K562 (cell line): ENCODE results near the gene SPAG9. TPM values are rescaled to one million over a fixed set of nuclear protein-coding genes. Genes with fewer than 3 reads are reported as not detected.

Source experiments
- ATAC-seq: fragments of 200-7000 bp; cut with Tn5 transposase; 3 replicates; pipeline ENCODE4 v1.9.1; 2020; ENCODE audit warnings: moderate library complexity
- BruUV-seq: library from RNA; stranded (reverse); fragments of 400-500 nt; replicated peaks from 2 replicates; lab custom pipeline; 2021; lab: Mats Ljungman, UMichigan
- CTCF ChIA-PET: fragments of 300-600 bp; formaldehyde crosslinking; extraction: SDS; loops from one replicate; lab custom pipeline; 2021; ENCODE audit warnings: low intra/inter-chr PET ratio; lab: Yijun Ruan, JAX
- POLR2A ChIA-PET: fragments of 300-600, 350-650 bp; sonication (Branson Sonifier 250); formaldehyde crosslinking; extraction: SDS; loops from one replicate; lab custom pipeline; 2021; ENCODE audit warnings: antibody characterized with exemption, inconsistent platforms; lab: Yijun Ruan, JAX
- DNase-seq, 4 experiments: peaks; one replicate each; pipeline versions ENCODE4 v3.0.0 to v3.0.0-alpha.2; 2011 to 2018; ENCODE audit warnings: low spot score in 3 of 4, mixed read lengths in 3 of 4; ENCODE audit errors: extremely low read depth in 1 of 4
- FAIRE-seq: peaks from 2 replicates; lab custom pipeline; 2011; peaks lifted over from hg19 to GRCh38; lab: Jason Lieb, UNC
- H2AFZ ChIP-seq: 2 replicates; pipeline ENCODE4 v1.6.0; 2011; ENCODE audit warnings: low read depth, low read length, control low read depth, inconsistent platforms
- H3K27ac ChIP-seq: fragments of 200-600 bp; 3 replicates; pipeline ENCODE4 v1.8.0; 2011; ENCODE audit warnings: low read depth, mild to moderate bottlenecking, control low read depth, inconsistent platforms, low read length, moderate library complexity, mixed read lengths; ENCODE audit errors: extremely low read depth
- H3K27me3 ChIP-seq, 2 experiments: fragments of 300-600 bp in 1 of 2; 2 replicates in 1 of 2; 3 replicates in 1 of 2; pipeline versions ENCODE4 v1.6.0 to v1.8.0; 2011; ENCODE audit warnings: inconsistent platforms in 2 of 2, low read length in 2 of 2, mild to moderate bottlenecking in 1 of 2, mixed read lengths in 1 of 2, moderate library complexity in 1 of 2; ENCODE audit not compliant: control insufficient read depth in 2 of 2, insufficient read depth in 2 of 2
- H3K36me3 ChIP-seq: fragments of 300-600 bp; 3 replicates; pipeline ENCODE4 v1.8.0; 2011; ENCODE audit warnings: mild to moderate bottlenecking, low read length, inconsistent platforms; ENCODE audit not compliant: control insufficient read depth, insufficient read depth
- H3K4me1 ChIP-seq, 2 experiments: fragments of 200-600 bp in 1 of 2; replicated peaks in 1 of 2; 2 replicates in 1 of 2; 3 replicates in 1 of 2; pipeline versions ENCODE4 v1.5.1 to v1.8.0; 2011; ENCODE audit warnings: inconsistent platforms in 2 of 2, low read length in 2 of 2, mild to moderate bottlenecking in 1 of 2, mixed read lengths in 1 of 2, moderate library complexity in 1 of 2; ENCODE audit not compliant: control insufficient read depth in 2 of 2, insufficient read depth in 2 of 2
- H3K4me2 ChIP-seq: 2 replicates; pipeline ENCODE4 v1.6.1; 2011; ENCODE audit warnings: low read length, control low read depth, inconsistent platforms, mixed read lengths; ENCODE audit not compliant: insufficient read depth
- H3K4me3 ChIP-seq: fragments of 200-600 bp; sonication (generic), shearing (Covaris generic); 2 replicates; pipeline ENCODE4 v1.5.1; 2016; ENCODE audit warnings: control low read depth, inconsistent platforms
- H3K79me2 ChIP-seq: fragments of 200-600 bp; 3 replicates; pipeline ENCODE4 v1.8.0; 2011; ENCODE audit warnings: low read length, inconsistent platforms; ENCODE audit not compliant: control insufficient read depth, insufficient read depth
- H3K9ac ChIP-seq, 2 experiments: 2 replicates each; pipeline versions ENCODE4 v1.6.0 to v1.6.1; 2011; ENCODE audit warnings: low read depth in 2 of 2, low read length in 2 of 2, control low read depth in 1 of 2, inconsistent platforms in 1 of 2, mild to moderate bottlenecking in 1 of 2, mixed read lengths in 1 of 2; ENCODE audit not compliant: insufficient read depth in 1 of 2
- H3K9me1 ChIP-seq: one replicate; pipeline ENCODE4 v1.6.0; 2011; ENCODE audit warnings: inconsistent platforms, mild to moderate bottlenecking, low read length, moderate library complexity; ENCODE audit not compliant: control insufficient read depth, insufficient read depth
- H3K9me3 ChIP-seq: replicated peaks from 2 replicates; pipeline ENCODE4 v1.5.1; 2011; ENCODE audit warnings: low read depth, low read length, inconsistent platforms; ENCODE audit not compliant: control insufficient read depth, insufficient read depth
- H4K20me1 ChIP-seq: replicated peaks from 2 replicates; pipeline ENCODE4 v1.6.1; 2011; ENCODE audit warnings: low read length, inconsistent platforms, mixed read lengths; ENCODE audit not compliant: control insufficient read depth, insufficient read depth
- ZNF175 ChIP-seq: fragments of 200-800 bp; sonication (Bioruptor generic); IDR thresholded peaks from 2 replicates; pipeline ENCODE4 v1.6.1; 2016; ENCODE audit warnings: low read depth, mild to moderate bottlenecking, missing genetic modification characterization, missing compliant biosample characterization
- WGBS: fragments of 100-300 bp; shearing (Covaris generic); methylation state at CpG from one replicate; pipeline ENCODE4 v1.1.6; 2016; ENCODE audit warnings: low coverage, mixed read lengths; ENCODE audit not compliant: insufficient coverage; ENCODE audit errors: missing lambda C conversion rate; 5-methylcytosine and 5-hydroxymethylcytosine counted together
- in situ Hi-C: fragments of 300-500 bp; cut with MboI; formaldehyde crosslinking; loops from 4 replicates; pipeline ENCODE4 v1.15.0; 2018; ENCODE audit warnings: inconsistent platforms, mixed read lengths
- intact Hi-C: fragments of 100-400 bp; cut with micrococcal nuclease; formaldehyde crosslinking; loops from 2 replicates; pipeline ENCODE4 v1.14.2; 2022
- polyA plus RNA-seq, 8 experiments: library from polyadenylated mRNA; depleted of rRNA in 4 of 8; stranded (reverse) in 5 of 8; unstranded in 3 of 8; fragments of >200 nt; fragmentation: Nextera tagmentation in 2 of 8; fragmentation: Illumina TruSeq in 1 of 8; extraction: Ambion mirVana in 2 of 8; extraction: Trizol in 1 of 8; gene quantifications; 2 replicates each; pipeline versions ENCODE4 v1.2.1 to v1.2.3, GENCODE V29; 2011 to 2014; ENCODE audit warnings: inconsistent platforms in 1 of 8, missing spikeins in 1 of 8
- total RNA-seq, 7 experiments: library from RNA; depleted of rRNA in 6 of 7; stranded (reverse); fragments of >200 nt in 6 of 7; fragmentation: Illumina TruSeq in 2 of 7; extraction: Trizol in 2 of 7; gene quantifications; 2 replicates each; pipeline versions ENCODE4 v1.2.1 to v1.2.3, GENCODE V29; 2011 to 2021; ENCODE audit warnings: low replicate concordance in 1 of 7
- TF ChIP-seq, protein P1 (sequence below): sonication (generic); formaldehyde crosslinking; IDR thresholded peaks from 2 replicates; pipeline ENCODE4 v1.8.1; 2023; ENCODE audit warnings: mild to moderate bottlenecking, missing genetic modification reagents

SPAG9 gene
- total and polyA plus RNA-seq, 9 of the 15 experiments (the other 6 are each of a cell fraction or from before 2014, with no cell fraction given) = 12.2 to 99.2 (median 58.2) TPM

DNA sequence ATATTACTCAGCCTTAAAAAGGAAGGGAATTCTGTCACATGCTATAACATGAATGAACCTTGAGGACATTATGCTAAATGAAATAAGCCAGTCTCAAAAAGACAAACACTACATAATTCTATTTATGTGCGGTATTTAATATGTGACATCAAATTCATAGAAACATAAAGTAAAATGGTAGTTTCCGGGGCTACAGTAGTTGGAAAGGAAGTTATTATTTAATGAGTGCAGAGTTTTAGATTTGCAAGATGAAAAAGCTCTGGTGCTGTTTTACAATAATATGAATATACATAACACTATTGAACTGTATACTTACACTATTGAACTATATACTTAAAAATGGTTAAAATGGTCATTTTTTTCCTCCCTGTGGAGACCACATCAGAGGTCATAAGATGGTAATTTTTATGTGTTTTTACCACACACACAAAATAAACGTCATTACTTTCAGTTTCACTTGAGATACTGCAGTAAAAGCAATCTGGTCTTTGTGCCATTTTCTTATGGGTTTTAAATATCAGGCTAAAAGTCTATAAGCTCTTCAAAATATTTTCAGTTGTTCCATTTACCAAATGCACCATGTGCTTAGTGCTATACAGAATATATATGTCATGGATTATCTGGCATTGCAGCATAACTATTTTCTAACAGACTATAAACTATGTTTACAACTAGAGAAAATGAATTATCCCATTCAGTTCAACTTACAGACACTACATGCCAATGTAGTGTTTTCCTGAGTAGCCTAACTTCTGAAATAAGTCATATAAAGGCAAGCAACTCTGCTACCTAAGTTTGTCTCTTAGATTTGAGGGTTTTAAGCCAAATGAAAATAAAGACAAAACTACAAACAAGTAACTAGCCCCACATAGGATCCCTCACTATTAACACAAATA is 90.9 kb downstream of the SPAG9 start:
- Histone ChIP-seq H3K4me2 (no peak overlapping the region), H3K36me3 (peaks cover 36% of the 10 kb centered on the region; the same call in 2 of the 3 replicates), H3K79me2 (no peaks in the 10 kb centered on the region), H3K27me3 (no peaks in the 10 kb centered on the region), H3K9ac (no peak overlapping the region), H3K4me1 (no peaks in the 10 kb centered on the region), H3K9me1 (no peaks in the 10 kb centered on the region), H3K9me3 (no peaks in the 10 kb centered on the region), H4K20me1 (no peaks in the 10 kb centered on the region), H3K4me3 (no peak overlapping the region), H3K27ac (no peak overlapping the region), H2AFZ (no peak overlapping the region)
- no TSS peak for BruUV-seq
- intact Hi-C loops (no loop called here), in situ Hi-C loops (no loop called here)
- ATAC-seq (no peak), FAIRE-seq (no peak), DNase-seq (no peak)
- 62% methylated on average over 3 of the region's 3 CpGs for WGBS
- ChIA-PET POLR2A (interaction anchor here (0.8 to 1.6 kb wide), 2 partner anchors 10 to 16 kb away, joined by 4 read pairs; no protein-coding TSS in a partner anchor), CTCF (no interaction called here)
- TF ChIP-seq ZNF175 (CRISPR knock-in tag) = peak; percentile 21; the same call in 1 of the 2 replicates
- TF ChIP-seq, protein P1, sequence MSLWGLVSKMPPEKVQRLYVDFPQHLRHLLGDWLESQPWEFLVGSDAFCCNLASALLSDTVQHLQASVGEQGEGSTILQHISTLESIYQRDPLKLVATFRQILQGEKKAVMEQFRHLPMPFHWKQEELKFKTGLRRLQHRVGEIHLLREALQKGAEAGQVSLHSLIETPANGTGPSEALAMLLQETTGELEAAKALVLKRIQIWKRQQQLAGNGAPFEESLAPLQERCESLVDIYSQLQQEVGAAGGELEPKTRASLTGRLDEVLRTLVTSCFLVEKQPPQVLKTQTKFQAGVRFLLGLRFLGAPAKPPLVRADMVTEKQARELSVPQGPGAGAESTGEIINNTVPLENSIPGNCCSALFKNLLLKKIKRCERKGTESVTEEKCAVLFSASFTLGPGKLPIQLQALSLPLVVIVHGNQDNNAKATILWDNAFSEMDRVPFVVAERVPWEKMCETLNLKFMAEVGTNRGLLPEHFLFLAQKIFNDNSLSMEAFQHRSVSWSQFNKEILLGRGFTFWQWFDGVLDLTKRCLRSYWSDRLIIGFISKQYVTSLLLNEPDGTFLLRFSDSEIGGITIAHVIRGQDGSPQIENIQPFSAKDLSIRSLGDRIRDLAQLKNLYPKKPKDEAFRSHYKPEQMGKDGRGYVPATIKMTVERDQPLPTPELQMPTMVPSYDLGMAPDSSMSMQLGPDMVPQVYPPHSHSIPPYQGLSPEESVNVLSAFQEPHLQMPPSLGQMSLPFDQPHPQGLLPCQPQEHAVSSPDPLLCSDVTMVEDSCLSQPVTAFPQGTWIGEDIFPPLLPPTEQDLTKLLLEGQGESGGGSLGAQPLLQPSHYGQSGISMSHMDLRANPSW = no peak
